Thyroid gland (tissue), 4 donors: ENCODE measurements around the gene KCNH1. TPM values are rescaled to one million over a fixed set of nuclear protein-coding genes. Genes with fewer than 3 reads are reported as not detected.
"Not testable (repeated sequence)": the region's sequence is repeated elsewhere in the genome, so short reads cannot be mapped to it uniquely, and the experiment has no call there.

ENCODE experiments used
- DNase-seq, 2 donors: peaks; one replicate each; pipeline ENCODE4 v3.0.0-alpha.2; 2019
- H3K27ac ChIP-seq, 3 donors: fragments of 200-600 bp; sonication (generic); 1 replicate in 2 of 3; 2 replicates in 1 of 3; pipeline ENCODE4 v1.5.1; 2016 to 2019; ENCODE audit warnings: mild to moderate bottlenecking in 1 of 3, moderate library complexity in 1 of 3
- H3K27me3 ChIP-seq: fragments of 200-600 bp; sonication (generic); one replicate; pipeline ENCODE4 v1.5.1; 2019
- H3K36me3 ChIP-seq, 2 donors: fragments of 200-600 bp; sonication (generic); one replicate each; pipeline ENCODE4 v1.5.1; 2016 to 2019
- H3K4me1 ChIP-seq, 2 donors: fragments of 200-600 bp; sonication (generic); one replicate each; pipeline ENCODE4 v1.5.1; 2017 to 2019
- H3K4me3 ChIP-seq, 3 donors: fragments of 200-600 bp; sonication (generic); replicated peaks in 1 of 3; 1 replicate in 2 of 3; 2 replicates in 1 of 3; pipeline ENCODE4 v1.5.1; 2016; ENCODE audit warnings: mild to moderate bottlenecking in 1 of 3
- H3K9me3 ChIP-seq: fragments of 200-600 bp; sonication (generic); one replicate; pipeline ENCODE4 v1.5.1; 2017
- POLR2A ChIP-seq, 2 donors: fragments of 450-650 bp; IDR thresholded peaks; one replicate each; pipeline ENCODE4 v1.6.1; 2017; ENCODE audit warnings: antibody characterized with exemption in 2 of 2, mild to moderate bottlenecking in 2 of 2, moderate library complexity in 1 of 2
- WGBS, 2 donors: methylation state at CpG; one replicate each; pipeline ENCODE4 v1.1.5; 2017; 5-methylcytosine and 5-hydroxymethylcytosine counted together
- intact Hi-C: fragments of 100-400 bp; cut with DNase I; formaldehyde crosslinking; loops from one replicate; pipeline ENCODE4 v1.15.1; 2023
- total RNA-seq, 4 donors: library from RNA; depleted of rRNA; stranded (reverse); fragments of >200 nt; gene quantifications; one replicate each; pipeline ENCODE4 v1.2.3, GENCODE V29; 2016
- TF ChIP-seq, protein P1 (sequence below), 6 experiments: fragments of 200-600 bp in 3 of 6; fragments of 450-650 bp in 3 of 6; sonication (generic) in 3 of 6; IDR thresholded peaks; one replicate each; pipeline ENCODE4 v1.5.1; 2016 to 2019; ENCODE audit warnings: antibody characterized with exemption in 6 of 6, mild to moderate bottlenecking in 2 of 6, inconsistent platforms in 1 of 6, moderate library complexity in 1 of 6

Gene KCNH1
- total RNA-seq, 4 donors from 2014 or later: 1.3 TPM; not detected in 2

GRCh38 chr1:211014275-211014674 is 119.7 kb downstream of the KCNH1 start:
- WGBS, 2 donors: 77 to 87% methylated on average over 7 of the region's 7 CpGs

GRCh38 chr1:211013346-211014240 is 120.4 kb downstream of the KCNH1 start:
- no peak for DNase-seq
- H3K27me3 ChIP-seq: no peaks in the 10 kb centered on the region
- H3K36me3 ChIP-seq: no peaks in the 10 kb centered on the region
- intact Hi-C loops: no loop called here
- 64 to 72% methylated on average over 6 to 7 of the region's 7 CpGs for WGBS, 2 donors
- no peaks in the 10 kb centered on the region for H3K9me3 ChIP-seq
- TF ChIP-seq, protein P1, sequence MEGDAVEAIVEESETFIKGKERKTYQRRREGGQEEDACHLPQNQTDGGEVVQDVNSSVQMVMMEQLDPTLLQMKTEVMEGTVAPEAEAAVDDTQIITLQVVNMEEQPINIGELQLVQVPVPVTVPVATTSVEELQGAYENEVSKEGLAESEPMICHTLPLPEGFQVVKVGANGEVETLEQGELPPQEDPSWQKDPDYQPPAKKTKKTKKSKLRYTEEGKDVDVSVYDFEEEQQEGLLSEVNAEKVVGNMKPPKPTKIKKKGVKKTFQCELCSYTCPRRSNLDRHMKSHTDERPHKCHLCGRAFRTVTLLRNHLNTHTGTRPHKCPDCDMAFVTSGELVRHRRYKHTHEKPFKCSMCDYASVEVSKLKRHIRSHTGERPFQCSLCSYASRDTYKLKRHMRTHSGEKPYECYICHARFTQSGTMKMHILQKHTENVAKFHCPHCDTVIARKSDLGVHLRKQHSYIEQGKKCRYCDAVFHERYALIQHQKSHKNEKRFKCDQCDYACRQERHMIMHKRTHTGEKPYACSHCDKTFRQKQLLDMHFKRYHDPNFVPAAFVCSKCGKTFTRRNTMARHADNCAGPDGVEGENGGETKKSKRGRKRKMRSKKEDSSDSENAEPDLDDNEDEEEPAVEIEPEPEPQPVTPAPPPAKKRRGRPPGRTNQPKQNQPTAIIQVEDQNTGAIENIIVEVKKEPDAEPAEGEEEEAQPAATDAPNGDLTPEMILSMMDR (IDR thresholded peaks at IDR 0.05): no peak
- TF ChIP-seq POLR2A (IDR thresholded peaks at IDR 0.05): no peak
- no peak overlapping the region for H3K27ac ChIP-seq
- no peaks in the 10 kb centered on the region for H3K4me1 ChIP-seq
- no peak overlapping the region for H3K4me3 ChIP-seq

More at GRCh38 chr1:211014275-211014674, 119.7 kb downstream of the KCNH1 start:
- Histone ChIP-seq H3K36me3 (no peaks in the 10 kb centered on the region), H3K4me3 (no peak overlapping the region), H3K27ac (no peak overlapping the region), H3K9me3 (no peaks in the 10 kb centered on the region), H3K4me1 (no peaks in the 10 kb centered on the region), H3K27me3 (no peaks in the 10 kb centered on the region)
- intact Hi-C loops: no loop called here
- TF ChIP-seq POLR2A (IDR thresholded peaks at IDR 0.05): no peak
- TF ChIP-seq, protein P1 (IDR thresholded peaks at IDR 0.05): no peak
- no peak for DNase-seq

DNA sequence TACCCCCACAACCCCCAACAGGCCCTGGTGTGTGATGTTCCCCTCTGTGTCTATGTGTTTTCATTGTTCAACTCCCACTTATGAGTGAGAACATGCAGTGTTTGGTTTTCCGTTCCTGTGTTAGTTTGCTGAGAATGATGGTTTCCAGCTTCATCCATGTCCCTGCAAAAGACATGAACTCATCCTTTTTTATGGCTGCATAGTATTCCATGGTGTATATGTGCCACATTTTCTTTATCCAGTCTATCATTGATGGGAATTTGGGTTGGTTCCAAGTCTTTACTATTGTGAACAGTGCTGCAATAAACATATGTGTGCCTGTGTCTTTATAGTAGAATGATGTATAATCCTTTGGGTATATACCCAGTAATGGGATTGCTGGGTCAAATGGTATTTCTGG is 122.8 kb downstream of the KCNH1 start:
- H3K36me3 ChIP-seq, H3K27ac ChIP-seq, DNase-seq, H3K4me1 ChIP-seq, H3K9me3 ChIP-seq, H3K27me3 ChIP-seq, intact Hi-C loops, H3K4me3 ChIP-seq: not testable (repeated sequence)
- 94 to 95% methylated on average over 1 of the region's 1 CpG for WGBS, 2 donors

GRCh38 chr1:211009944-211010343 is 124.0 kb downstream of the KCNH1 start:
- TF ChIP-seq, protein P1 (IDR thresholded peaks at IDR 0.05): no peak
- no peak for TF ChIP-seq POLR2A (IDR thresholded peaks at IDR 0.05)
- H3K27me3 ChIP-seq: no peaks in the 10 kb centered on the region
- H3K36me3 ChIP-seq: no peaks in the 10 kb centered on the region
- no peak overlapping the region for H3K4me3 ChIP-seq
- no peaks in the 10 kb centered on the region for H3K4me1 ChIP-seq
- WGBS, 2 donors: 77 to 83% methylated on average over 5 of the region's 5 CpGs
- DNase-seq: no peak
- H3K9me3 ChIP-seq: no peaks in the 10 kb centered on the region
- H3K27ac ChIP-seq: no peak overlapping the region
- intact Hi-C loops: no loop called here

DNA sequence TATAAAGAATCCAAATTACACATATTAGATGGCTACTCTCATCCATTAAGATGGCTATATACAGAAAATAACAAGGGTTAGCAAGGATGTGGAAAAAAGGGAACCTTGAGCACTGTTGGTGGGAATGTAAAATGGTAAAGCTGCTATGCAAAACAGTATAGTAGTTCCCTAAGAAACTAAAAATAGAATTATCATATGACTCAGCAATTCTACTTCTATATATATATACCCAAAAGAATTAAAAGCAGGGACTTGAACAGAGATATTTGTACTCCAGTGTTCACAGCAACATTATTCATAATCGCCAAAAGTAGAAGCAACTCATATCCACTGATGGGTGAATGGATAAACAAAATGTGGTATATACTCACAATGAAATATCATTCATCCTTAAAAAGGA is 126.1 kb downstream of the KCNH1 start:
- no peaks in the 10 kb centered on the region for H3K27me3 ChIP-seq
- TF ChIP-seq, protein P1 (IDR thresholded peaks at IDR 0.05): no peak
- TF ChIP-seq POLR2A (IDR thresholded peaks at IDR 0.05): no peak
- 86 to 95% methylated on average over 1 of the region's 1 CpG for WGBS, 2 donors
- H3K4me3 ChIP-seq: no peak overlapping the region
- no peaks in the 10 kb centered on the region for H3K9me3 ChIP-seq
- no peaks in the 10 kb centered on the region for H3K4me1 ChIP-seq
- intact Hi-C loops: no loop called here
- H3K36me3 ChIP-seq: no peaks in the 10 kb centered on the region
- DNase-seq: no peak
- no peak overlapping the region for H3K27ac ChIP-seq

DNA sequence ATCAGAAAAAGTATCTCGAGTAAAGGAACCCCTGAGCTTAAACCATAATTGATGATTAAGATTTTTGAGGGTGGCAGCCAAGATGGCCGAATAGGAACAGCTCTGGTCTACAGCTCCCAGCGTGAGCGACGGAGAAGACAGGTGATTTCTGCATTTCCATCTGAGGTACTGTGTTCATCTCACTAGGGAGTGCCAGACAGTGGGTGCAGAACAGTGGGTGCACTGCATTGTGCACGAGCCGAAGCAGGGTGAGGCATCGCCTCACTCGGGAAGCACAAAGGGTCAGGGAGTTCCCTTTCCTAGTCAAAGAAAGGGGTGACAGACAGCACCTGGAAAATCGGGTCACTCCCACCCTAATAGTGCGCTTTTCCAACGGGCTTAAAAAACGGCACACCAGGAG is 138.0 kb downstream of the KCNH1 start:
- H3K27me3 ChIP-seq, intact Hi-C loops, H3K36me3 ChIP-seq, H3K27ac ChIP-seq, H3K4me3 ChIP-seq, DNase-seq, H3K9me3 ChIP-seq, H3K4me1 ChIP-seq: not testable (repeated sequence)
- 95% methylated on average over 13 of the region's 13 CpGs for WGBS, 2 donors
